HG03469 (cell line): Measurements from ENCODE around the gene RADX.
A peak's percentile ranks its signal among the peaks of the same experiment; 100 is the strongest.
"Not testable (repeated sequence)": the region's sequence is repeated elsewhere in the genome, so short reads cannot be mapped to it uniquely, and the experiment has no call there.

Experiments
- ATAC-seq: cut with Tn5 transposase; IDR thresholded peaks from one replicate; pipeline ENCODE4 v1.9.1; 2021; ENCODE audit warnings: mild to moderate bottlenecking, moderate library complexity, moderate number of reproducible peaks; ENCODE audit not compliant: unreplicated experiment

Gene RADX, protein sequence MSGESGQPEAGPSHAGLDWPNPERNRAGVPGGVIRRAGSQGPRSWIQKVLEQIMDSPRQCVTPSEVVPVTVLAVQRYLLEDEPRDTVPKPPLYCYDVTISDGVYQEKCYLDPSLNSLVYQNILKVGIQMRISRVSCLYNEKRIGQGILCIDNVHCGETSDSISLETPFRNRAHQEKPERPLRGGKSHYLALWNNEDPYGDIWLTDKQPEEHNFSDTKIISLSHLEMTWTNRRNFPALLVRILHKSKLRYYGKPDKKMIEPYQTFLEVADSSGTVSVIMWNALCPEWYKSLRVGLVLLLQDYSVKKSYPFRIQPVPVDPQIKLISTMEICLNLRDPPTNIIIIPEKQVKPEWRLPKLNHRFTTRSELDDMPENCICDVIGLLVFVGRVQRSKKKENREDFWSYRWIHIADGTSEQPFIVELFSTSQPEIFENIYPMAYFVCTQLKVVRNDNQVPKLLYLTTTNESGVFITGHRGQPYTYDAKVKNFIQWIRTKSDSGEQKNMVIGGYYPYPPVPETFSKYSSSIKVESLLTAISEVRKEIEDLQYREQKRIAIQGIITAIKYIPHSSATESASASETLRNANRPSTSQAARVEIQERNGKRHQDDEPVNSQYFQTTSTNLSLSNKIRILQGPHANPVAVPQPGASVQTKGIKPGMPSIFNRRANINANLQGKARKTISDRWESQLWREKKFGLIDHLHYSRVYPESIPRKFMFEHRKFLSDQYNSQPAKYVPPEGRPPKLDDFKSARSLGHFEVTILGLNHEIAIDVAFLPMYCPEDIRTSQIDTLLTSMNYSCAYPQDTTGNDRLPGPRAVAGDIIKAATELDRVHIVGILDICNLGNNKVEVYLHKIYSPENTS

DNA sequence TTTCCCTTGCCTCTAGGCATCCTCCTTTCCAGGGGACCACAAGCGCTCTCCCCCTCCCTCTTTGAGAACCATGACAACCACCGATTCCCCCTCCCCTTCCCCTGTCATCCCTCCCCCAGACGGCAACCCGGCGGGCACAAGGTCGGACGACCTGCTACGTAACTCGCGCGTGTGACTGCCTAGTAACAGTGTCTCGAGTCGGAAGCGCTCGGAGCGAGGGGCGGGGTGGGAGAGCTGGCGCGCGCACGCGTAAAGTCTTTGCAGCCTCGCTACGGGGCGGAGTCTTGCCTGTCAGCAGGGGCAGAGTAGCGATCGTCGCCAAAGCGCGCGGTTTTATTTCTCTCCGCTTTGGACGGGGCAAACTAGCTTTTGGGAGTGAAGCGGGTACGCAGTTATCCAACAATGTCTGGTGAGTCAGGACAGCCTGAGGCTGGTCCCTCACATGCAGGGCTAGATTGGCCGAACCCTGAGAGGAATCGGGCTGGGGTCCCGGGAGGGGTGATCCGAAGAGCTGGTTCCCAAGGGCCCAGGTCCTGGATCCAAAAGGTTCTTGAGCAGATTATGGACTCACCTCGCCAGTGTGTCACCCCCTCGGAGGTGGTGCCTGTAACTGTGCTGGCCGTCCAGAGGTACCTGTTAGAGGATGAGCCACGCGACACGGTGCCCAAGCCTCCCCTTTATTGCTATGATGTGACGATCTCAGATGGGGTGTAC is at the start of gene RADX:
RADX (plus strand) TSS at position 300 of the 714 bp plus-strand sequence; CDS start at position 403, 103 bp downstream.
- peak; percentile 97 for ATAC-seq

DNA sequence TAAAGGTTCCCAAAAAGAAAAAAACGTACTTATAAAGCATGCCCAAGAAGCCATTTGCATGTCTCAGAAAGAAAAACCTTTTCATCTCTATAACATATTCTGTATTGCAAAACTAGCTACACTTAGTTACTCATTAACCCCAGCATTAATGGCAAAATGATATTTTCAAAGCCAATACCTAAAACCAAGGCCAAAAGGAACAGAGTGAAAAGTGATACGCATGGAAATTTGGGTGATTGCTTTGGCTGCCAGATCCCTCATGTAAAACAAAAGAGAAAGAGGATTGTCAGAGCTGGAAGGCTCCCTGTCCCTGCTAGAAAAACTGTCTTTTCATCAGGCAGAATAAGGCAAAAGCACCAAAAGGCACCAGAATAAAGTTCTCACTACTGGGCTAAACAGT is 46.8 kb upstream of the RADX start:
- no peak for ATAC-seq

- ATAC-seq = no peak
Observed at GRCh38 chrX:106566362-106566761, 45.4 kb upstream of the RADX start.

- no peak for ATAC-seq
Observed at GRCh38 chrX:106581856-106582255, 29.9 kb upstream of the RADX start.

DNA sequence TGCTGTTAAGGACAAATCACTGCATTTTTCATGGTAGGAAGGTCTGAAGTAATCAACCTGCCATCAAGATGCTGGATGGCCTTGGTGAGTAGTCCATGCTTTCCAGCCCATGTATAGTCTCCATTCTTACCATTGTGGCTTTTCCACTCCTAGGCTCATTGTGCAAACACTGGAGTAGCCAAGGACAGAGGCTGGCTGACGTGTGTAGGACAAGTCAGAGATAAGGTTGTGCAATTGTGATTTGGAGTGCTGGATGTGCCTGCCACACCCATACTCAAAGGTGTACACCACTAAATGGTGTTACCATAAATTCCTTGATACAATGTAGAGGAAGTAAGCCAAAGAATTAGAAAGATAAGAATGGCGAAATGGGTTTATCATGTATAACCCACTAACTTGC is 26.3 kb upstream of the RADX start:
- ATAC-seq = no peak

GRCh38 chrX:106588801-106589200 is 23.0 kb upstream of the RADX start:
- ATAC-seq = peak; percentile 58

DNA sequence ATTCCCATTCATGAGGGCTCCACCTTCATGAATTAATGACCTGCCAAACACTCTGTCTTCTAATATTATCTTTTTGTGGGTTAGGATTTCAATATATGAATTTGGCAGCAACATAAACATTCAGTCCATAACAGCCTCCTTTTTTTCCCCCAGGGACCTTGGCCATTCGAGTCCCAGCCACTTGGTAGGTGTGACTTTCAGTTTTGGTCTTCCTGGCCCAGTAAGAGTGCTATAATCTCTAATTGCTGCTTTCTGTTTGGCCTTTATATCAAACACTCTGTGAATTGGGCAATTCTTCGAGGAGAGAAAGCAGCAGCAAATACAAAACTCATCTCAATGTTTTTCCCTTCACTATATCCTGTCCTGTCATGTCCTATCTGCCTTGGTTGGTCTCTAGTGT is 12.4 kb upstream of the RADX start:
- ATAC-seq = no peak

DNA sequence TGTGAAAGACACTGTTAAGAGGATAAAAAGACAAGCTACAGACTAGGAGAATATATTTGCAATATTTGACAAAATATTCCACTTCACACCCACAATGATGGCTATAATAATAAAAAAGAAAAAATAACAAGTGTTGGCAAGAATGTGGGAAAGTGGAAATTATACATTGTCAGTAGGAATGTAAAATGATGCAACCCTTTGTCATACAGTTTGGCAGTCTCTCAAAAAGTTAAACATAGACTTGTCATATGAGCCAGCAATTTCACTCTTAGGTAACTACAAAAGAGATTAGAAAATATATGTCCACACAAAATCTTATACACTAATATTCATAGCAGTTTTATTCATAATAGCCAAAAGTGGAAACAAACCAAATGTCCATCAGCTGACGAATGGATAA is 5.2 kb upstream of the RADX start:
- no peak for ATAC-seq

GRCh38 chrX:106608016-106608415 is 3.8 kb upstream of the RADX start:
- no peak for ATAC-seq

DNA sequence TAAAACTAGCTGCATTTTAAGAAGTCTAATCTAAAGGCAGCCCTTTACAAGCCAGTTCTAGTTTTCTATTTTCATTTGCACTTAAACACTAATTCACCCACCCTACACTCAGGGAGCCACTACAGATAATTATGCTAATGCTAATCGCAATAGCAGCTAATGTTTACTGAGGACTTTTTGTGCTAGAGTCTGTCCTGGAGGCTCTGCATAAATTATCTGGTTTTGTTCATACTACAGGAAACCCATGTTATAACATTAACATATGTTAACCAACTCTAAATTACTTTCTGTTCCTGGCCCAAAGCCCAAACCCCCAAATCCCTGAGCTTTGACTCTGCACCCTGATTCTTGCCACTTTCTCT is 480 bp upstream of the RADX start:
- no peak for ATAC-seq

GRCh38 chrX:106612393-106612763 is 600 bp downstream of the RADX start:
- no peak for ATAC-seq

GRCh38 chrX:106613277-106613676 is 1.5 kb downstream of the RADX start:
- ATAC-seq = no peak

DNA sequence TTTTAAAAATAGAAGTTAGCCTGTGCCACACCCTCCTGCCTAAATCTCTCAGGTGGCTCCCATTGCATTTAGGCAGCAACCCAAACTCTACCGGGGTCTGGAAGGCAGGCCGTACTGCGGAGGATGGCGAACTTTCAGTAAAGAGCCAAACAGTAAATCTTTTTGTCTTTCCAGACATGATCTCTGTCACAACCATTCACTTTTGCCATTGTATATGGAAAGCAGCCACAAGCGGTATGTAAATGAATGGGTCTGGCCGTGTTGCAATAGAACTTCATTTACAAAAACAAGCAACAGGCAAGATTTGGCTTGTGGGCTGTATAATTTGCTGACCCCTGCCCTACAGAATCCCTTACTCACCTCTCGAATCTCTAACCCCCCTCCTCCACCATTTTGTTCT is 3.3 kb downstream of the RADX start:
- ATAC-seq = no peak

DNA sequence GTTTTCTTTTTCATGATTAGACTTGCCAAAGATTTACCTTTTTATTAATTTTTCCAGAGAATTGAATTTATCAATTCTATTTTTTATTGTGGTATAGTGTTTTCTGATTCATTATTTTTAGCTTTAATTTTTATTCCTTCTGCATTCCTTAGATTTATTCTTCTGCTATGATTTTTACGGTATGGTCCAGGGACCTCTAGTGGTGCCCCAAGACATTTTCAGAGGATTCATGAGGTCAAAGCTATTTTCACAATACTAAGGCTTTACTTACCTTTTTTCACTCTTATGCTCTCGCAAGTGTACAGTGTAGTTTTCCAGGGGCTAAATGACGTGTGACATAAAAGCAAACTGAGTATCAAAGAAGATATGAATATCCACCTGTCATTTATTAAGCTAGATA is 8.0 kb downstream of the RADX start:
- no peak for ATAC-seq

- ATAC-seq = no peak
Observed at GRCh38 chrX:106621836-106622235, 10.1 kb downstream of the RADX start.

DNA sequence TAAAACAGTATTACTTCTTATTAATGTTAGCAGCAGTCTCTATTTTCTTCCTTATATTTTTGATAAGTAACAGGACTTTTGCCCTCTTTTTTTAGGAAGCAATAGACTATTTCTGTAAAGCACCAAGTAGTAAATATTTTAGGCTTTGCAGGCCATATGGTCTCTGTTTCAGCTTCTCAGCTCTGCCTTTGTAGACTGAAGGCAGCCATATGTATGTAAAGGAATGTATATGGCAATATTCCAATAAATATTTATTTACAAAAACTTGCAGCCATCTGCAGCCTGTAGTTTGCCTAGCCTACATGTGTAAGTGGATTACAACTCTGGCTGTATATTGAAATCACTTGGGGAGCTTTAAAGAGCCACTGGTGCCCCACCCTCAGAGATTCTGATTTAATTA is 15.0 kb downstream of the RADX start:
- ATAC-seq = no peak

GRCh38 chrX:106631615-106632014 is 19.8 kb downstream of the RADX start:
- no peak for ATAC-seq

DNA sequence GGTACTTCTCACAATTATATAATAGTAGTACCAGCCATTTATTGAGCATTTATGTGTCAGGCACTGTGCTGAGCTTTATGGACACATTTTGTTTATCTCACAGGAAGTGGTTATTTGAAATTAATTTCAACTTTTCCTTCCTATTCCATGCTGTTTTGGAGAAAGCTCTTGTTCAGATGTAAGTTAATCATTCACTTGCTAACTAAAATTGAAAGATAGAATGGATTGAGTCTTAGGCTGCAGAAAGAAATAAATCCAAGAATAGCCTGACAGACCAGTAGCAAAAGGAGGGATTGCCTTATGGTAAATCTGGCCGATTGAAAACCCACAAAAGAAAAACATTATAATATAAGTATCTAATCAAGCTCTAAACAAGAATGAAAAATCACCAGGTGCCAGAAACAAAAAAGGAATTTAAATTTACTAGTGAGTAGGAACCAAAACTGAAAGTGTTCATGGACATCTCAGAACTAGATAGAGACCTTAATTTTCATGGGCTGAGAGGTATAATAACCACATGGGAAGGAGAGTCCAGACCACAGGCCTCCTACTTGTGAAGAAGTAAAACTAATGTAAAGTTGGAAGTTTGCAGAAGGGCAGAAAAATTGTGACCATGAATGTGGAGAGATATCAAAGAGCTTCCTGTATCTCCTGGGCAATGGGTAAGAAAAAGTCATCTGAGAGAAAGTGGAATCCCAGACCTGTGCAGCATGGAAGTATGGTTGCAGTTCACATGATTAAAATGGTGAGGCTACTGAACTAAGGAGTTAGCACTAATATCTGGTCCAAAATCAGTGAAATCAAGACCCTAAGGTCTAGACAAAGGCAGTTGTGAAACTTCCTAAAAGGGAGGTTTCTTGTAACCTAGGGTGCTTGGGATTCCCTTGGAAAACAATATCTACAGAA is 38.0 kb downstream of the RADX start:
- peak; percentile 96 for ATAC-seq

GRCh38 chrX:106653625-106654024 is 41.8 kb downstream of the RADX start:
- not testable (repeated sequence) for ATAC-seq

DNA sequence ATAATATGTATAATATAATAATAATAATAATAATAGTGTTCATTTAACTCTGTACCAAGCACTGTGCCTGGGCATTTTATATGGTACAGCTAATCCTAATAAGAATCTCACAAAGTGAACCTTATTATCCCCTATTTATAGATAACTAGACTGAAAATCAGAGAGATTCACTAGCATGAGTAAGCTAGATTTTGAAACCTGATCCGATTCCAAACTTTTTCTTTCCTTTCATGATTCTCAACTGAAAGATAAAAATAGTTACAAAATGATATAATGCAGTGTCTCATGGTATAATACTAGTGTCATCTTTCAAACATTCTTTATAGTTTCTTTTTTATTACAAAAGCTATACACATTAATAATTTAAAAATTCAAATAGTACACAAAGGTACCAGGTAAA is 58.9 kb downstream of the RADX start:
- ATAC-seq = no peak
